ENCODE data around the gene DOCK1. TPM values are rescaled to one million over a fixed set of nuclear protein-coding genes. Genes with fewer than 3 reads are reported as not detected.
"Not testable (repeated sequence)": the region's sequence is repeated elsewhere in the genome, so short reads cannot be mapped to it uniquely, and the experiment has no call there.

The DOCK1 gene
- total RNA-seq, 1 experiment from 2014 or later: 22.7 TPM

- in situ Hi-C loops (cut with HindIII; ENCODE audit: low pct_unique_long_range_greater_than_20kb, low sequenced_read_pairs): no loop called here
Measured at GRCh38 chr10:126895214-126895781, 9.9 kb upstream of the DOCK1 start.

GRCh38 chr10:126898460-126898859, 6.8 kb upstream of the DOCK1 start:
- DNase-seq (ENCODE audit: low read depth, low spot score): no peak
- in situ Hi-C loops (cut with HindIII; ENCODE audit: low pct_unique_long_range_greater_than_20kb, low sequenced_read_pairs): no loop called here

More at GRCh38 chr10:126895214-126895781, 9.9 kb upstream of the DOCK1 start:
- no peak for DNase-seq (ENCODE audit: low read depth, low spot score)

GRCh38 chr10:126899529-126899928, 5.7 kb upstream of the DOCK1 start:
- in situ Hi-C loops (cut with HindIII; ENCODE audit: low pct_unique_long_range_greater_than_20kb, low sequenced_read_pairs); DNase-seq (ENCODE audit: low read depth, low spot score): not testable (repeated sequence)

DNA sequence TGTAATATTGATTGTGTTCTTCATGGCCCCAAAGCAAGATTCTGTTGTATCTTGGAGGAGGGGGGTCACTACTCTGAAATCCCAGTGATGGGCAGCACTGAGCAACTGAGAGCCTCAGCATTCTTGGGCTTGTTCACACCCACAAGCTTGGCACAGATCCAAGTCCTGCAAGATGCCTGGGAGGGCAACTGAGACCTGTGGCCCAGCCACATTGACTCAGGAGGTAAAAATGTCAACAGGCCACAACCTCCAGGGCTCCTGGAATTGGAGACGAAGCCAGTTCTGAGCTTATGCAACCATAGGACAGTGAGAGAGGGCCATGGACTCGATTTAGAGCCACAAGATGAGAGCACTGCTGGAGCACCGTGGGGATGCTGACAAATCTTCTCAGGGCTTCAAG, 3.1 kb upstream of the DOCK1 start:
- peak; percentile 50 for DNase-seq (ENCODE audit: low read depth, low spot score)
- in situ Hi-C loops (cut with HindIII; ENCODE audit: low pct_unique_long_range_greater_than_20kb, low sequenced_read_pairs): no loop called here

DNA sequence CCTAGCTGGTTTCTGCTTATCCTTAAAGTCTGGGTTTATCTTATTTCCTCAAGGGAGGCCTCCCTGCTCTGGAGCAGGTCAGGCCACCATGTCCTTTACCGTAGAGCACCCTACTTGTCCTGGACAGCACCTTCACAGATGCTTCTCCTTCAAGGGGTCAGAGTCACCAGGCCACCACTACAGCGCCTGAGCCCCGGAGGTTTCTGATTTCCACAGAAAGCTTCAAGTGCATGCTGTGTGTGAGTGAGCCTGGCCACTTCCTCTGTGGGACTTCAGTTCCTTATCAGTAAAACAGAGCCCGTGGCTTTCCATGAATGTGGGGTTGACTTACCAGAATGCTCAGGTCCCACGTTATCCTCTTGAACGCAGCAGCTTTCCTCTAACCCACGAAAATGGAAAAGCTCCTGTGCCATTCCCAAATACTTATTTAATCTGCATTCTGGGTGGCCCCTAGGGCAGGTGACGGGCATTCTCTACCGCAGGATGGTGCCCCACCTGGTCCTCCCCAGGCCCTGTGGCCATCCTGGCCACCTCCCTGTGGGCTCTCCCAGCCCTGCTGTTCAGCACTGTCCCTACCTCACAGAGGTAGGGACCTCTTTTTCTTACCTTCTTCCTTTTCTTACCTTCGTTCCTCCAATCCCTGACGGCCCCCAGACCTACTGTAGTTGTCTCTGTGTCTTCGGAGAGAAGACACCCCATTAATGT, 1.4 kb upstream of the DOCK1 start:
- no peak for DNase-seq (ENCODE audit: low read depth, low spot score)
- in situ Hi-C loops (cut with HindIII; ENCODE audit: low pct_unique_long_range_greater_than_20kb, low sequenced_read_pairs): no loop called here

DNA sequence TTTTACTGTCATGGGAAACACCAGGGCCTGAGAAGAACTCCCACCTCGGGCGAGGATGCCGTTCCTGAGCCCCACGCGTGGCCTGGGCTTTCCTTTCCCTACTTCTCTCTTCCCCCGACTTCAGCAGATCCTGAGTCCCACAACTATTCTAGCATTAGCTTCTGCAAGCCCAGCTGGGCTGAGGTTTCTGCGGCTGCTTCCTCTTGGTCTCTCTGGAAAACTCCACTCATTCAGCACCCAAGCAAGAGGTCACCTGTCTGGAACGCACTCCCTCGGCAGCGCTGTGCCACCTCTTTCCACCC, 761 bp upstream of the DOCK1 start:
- DNase-seq (ENCODE audit: low read depth, low spot score): no peak
- in situ Hi-C loops (cut with HindIII; ENCODE audit: low pct_unique_long_range_greater_than_20kb, low sequenced_read_pairs): no loop called here

GRCh38 chr10:126905776-126906703, 812 bp downstream of the DOCK1 start:
- no peak for DNase-seq (ENCODE audit: low read depth, low spot score)
- in situ Hi-C loops (cut with HindIII; ENCODE audit: low pct_unique_long_range_greater_than_20kb, low sequenced_read_pairs): no loop called here

DNA sequence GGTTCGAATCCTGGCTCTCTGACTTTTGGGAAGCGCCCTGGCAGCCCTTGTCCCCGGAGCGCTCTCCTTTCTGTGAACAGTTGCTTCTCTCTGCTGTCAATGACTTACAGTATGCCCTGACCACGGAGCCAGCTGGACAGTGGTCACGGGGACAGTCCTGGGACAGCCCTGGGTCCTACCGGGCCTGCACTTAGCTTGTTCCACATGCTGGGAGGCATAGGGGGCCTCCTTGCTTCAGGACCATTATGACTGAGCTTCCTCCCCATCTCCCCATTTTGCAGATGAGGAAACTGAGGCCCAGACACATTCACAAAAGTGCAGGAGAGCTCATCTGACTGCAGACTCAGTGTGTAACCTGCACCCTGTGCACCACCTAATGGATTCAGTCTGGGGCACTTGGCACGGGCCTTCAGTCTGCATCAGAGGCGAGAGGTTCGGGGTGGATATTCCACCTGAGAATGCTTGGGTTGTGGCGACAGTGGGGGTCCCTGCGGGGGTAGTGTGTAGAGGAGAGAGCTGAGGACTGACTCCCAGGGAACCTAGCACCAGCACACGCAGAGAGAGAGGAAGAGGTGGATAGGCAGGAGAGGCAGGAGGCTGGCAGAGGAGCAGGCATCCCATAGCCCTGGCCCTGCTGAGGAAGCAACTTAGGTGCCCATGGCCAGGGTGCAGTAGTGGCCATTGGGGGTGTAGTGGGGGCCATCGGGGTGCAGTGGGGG, 1.6 kb downstream of the DOCK1 start:
- in situ Hi-C loops (cut with HindIII; ENCODE audit: low pct_unique_long_range_greater_than_20kb, low sequenced_read_pairs): no loop called here
- no peak for DNase-seq (ENCODE audit: low read depth, low spot score)

GRCh38 chr10:126907423-126907970, 2.3 kb downstream of the DOCK1 start:
- in situ Hi-C loops (cut with HindIII; ENCODE audit: low pct_unique_long_range_greater_than_20kb, low sequenced_read_pairs): no loop called here
- DNase-seq (ENCODE audit: low read depth, low spot score): no peak

GRCh38 chr10:126908225-126908624, 3.0 kb downstream of the DOCK1 start:
- in situ Hi-C loops (cut with HindIII; ENCODE audit: low pct_unique_long_range_greater_than_20kb, low sequenced_read_pairs): no loop called here
- DNase-seq (ENCODE audit: low read depth, low spot score): no peak

- in situ Hi-C loops (cut with HindIII; ENCODE audit: low pct_unique_long_range_greater_than_20kb, low sequenced_read_pairs): no loop called here
- no peak for DNase-seq (ENCODE audit: low read depth, low spot score)
Measured at GRCh38 chr10:126908729-126909128, 3.5 kb downstream of the DOCK1 start.

DNA sequence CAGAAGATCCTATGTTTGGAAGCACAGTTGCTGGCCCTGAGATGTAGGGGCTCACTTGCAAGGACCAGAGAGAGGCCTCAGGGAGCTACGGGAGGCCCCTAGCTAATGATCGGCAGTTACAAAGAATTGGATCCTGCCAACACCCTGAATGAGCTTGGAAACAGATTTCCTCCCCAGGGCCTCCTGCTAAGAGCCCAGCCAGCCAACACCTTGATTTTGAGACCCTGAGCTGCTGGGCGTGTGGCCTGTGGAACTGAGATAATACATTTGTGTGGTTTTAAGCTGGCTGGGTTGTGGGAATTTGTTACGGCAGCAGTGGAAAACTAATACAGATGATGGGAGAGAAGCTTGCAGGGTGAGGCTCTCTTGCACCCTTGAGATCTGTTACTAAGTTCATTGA, 3.9 kb downstream of the DOCK1 start:
- in situ Hi-C loops (cut with HindIII; ENCODE audit: low pct_unique_long_range_greater_than_20kb, low sequenced_read_pairs): no loop called here
- no peak for DNase-seq (ENCODE audit: low read depth, low spot score)

DNA sequence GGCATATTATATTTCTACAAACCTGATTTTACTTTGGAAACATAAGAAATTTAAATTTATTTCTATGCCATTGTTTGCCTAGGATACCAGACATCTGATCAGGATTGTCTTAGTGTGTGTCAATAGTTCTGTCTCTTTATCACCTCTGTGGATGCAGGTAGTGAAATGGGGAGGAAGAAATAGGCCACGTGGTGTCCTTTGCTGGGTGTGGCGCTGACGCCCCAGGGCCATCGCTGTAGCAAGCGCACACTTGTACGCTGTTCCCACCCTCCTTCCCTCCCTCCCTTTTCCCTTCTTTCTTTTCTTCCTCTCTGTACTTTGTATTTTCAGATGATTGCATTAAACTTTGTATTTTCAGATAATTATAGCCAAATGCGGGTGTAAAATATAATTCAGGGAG, 5.0 kb downstream of the DOCK1 start:
- in situ Hi-C loops (cut with HindIII; ENCODE audit: low pct_unique_long_range_greater_than_20kb, low sequenced_read_pairs): no loop called here
- DNase-seq (ENCODE audit: low read depth, low spot score): no peak

- in situ Hi-C loops (cut with HindIII; ENCODE audit: low pct_unique_long_range_greater_than_20kb, low sequenced_read_pairs): no loop called here
- DNase-seq (ENCODE audit: low read depth, low spot score): no peak
Measured at GRCh38 chr10:126910798-126911197, 5.6 kb downstream of the DOCK1 start.

GRCh38 chr10:126911301-126911700, 6.1 kb downstream of the DOCK1 start:
- in situ Hi-C loops (cut with HindIII; ENCODE audit: low pct_unique_long_range_greater_than_20kb, low sequenced_read_pairs): no loop called here
- DNase-seq (ENCODE audit: low read depth, low spot score): no peak

- DNase-seq (ENCODE audit: low read depth, low spot score): no peak
- in situ Hi-C loops (cut with HindIII; ENCODE audit: low pct_unique_long_range_greater_than_20kb, low sequenced_read_pairs): no loop called here
Measured at GRCh38 chr10:126913316-126913715, 8.1 kb downstream of the DOCK1 start.

DNA sequence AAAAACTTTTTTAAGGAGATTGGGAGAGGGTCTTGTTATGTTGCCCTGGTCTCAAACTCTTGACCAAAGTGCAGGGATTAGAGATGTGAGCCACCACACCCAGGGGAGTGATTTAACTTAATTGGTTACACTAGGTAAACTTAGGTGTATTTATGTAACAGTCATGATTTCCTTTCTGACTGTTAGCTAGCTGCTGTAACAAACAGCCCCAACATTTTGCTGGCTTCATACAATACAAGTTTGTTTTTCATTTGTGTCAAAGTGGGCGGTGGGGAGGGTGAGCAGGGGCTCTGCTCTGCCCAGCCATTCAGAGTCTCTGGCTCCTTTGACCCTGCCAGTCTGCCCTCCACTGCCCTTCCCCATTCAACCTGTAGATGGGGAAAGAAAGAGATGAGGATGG, 9.3 kb downstream of the DOCK1 start:
- no peak for DNase-seq (ENCODE audit: low read depth, low spot score)

DNA sequence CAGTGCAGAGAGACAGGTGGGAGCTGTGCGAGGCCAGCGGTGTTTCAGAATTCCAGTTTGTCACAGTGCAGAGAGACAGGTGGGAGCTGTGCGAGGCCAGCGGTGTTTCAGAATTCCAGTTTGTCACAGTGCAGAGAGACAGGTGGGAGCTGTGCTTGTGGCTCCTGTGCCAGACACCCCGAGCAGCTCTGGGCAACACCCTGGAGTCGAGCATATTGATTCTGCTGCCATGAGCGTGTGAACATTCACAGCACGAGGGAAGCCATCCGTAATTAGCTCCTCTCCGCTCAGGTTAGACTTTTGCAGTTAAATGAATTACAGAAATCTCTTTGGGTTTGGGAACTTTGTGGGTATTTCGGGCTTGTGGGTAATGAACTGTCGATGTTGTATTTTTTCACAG, 11.7 kb downstream of the DOCK1 start:
- in situ Hi-C loops (cut with HindIII; ENCODE audit: low pct_unique_long_range_greater_than_20kb, low sequenced_read_pairs); DNase-seq (ENCODE audit: low read depth, low spot score): not testable (repeated sequence)

More for the DNA sequence above, 9.3 kb downstream of the DOCK1 start:
- in situ Hi-C loops (cut with HindIII; ENCODE audit: low pct_unique_long_range_greater_than_20kb, low sequenced_read_pairs): no loop called here
